Heart left ventricle (tissue), 13 donors: ENCODE data around the gene ASAP3.

Experiments
- POLR2A ChIP-seq, 2 donors: fragments of 450-650 bp; IDR thresholded peaks; one replicate each; pipeline ENCODE4 v1.6.1; 2017; ENCODE audit warnings: antibody characterized with exemption in 2 of 2, mild to moderate bottlenecking in 2 of 2, moderate library complexity in 2 of 2
- TF ChIP-seq, protein P1 (sequence below), 12 donors: fragments of 200-600 bp; sonication (generic) in 4 of 12; IDR thresholded peaks; one replicate each; pipeline versions ENCODE4 v1.5.0 to v1.8.0; 2018 to 2022; ENCODE audit warnings: antibody characterized with exemption in 12 of 12, mild to moderate bottlenecking in 5 of 12
- donor health status: ischemic (EF 13 %, LVEDD 7.1; RV severe dilation, severe dysfunction).
- donor health status: DM: no; HTN: yes; CAD: no.
- donor health status: DM: no; HTN: no; CAD: no.
- donor health status: ischemic (EF 25% LVEDD 6.9; RV normal size, moderate dysfunction).
- donor health status: ischemic (EF 25% LVEDD 5.7; RV mildly dilated, moderate dysfunction).
- donor health status: ischemic (EF 35%, LVEDD 5.7; RV mildly dilated, moderate dysfunction).
- donor health status: nonischemic (EF 11% LVEDD 7.7; RV severe dilation, severe dysfunction).
- donor health status: DM: yes; HTN: yes; CAD: no.
- donor health status: PGD.
- donor health status: ischemic (EF 29% LVEDD 5.4; RV normal size, mild dysfunction).
- donor health status: nonischemic (EF 23%, LVEDD 6.1; RV moderate dilation, normal function).

DNA sequence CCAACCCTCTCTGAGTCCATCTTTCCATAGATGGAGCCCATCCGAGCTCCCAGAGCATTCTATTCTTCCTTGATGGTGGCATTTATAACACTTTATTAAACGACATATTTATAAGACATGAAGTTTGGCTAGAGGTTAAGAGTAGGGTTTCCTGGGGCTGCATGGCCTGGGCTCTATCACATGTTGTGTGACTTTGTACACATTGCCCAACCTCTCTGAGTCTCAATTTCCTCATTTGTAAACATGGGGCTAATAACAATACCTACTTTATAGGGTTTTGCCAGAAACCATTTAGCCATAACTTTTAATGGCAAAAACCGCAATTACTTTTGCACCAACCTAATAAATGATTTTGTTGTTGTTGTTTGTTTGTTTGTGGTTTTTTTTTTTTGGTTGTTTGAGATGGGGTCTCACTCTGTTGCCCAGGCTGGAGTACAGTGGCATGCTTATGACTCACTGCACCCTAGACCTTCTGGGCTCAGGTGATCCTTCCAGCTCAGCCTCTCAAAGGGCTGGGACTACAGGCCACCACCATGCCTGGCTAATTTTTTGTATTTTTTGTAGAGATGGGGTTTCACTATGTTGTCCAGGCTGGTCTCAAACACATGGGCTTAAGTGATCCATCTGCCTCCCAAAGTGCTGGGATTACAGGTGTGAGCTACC is 13.9 kb upstream of the ASAP3 start:
- TF ChIP-seq, protein P1, sequence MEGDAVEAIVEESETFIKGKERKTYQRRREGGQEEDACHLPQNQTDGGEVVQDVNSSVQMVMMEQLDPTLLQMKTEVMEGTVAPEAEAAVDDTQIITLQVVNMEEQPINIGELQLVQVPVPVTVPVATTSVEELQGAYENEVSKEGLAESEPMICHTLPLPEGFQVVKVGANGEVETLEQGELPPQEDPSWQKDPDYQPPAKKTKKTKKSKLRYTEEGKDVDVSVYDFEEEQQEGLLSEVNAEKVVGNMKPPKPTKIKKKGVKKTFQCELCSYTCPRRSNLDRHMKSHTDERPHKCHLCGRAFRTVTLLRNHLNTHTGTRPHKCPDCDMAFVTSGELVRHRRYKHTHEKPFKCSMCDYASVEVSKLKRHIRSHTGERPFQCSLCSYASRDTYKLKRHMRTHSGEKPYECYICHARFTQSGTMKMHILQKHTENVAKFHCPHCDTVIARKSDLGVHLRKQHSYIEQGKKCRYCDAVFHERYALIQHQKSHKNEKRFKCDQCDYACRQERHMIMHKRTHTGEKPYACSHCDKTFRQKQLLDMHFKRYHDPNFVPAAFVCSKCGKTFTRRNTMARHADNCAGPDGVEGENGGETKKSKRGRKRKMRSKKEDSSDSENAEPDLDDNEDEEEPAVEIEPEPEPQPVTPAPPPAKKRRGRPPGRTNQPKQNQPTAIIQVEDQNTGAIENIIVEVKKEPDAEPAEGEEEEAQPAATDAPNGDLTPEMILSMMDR (IDR thresholded peaks at IDR 0.05), result no peak
- no peak for TF ChIP-seq POLR2A (IDR thresholded peaks at IDR 0.05)
